Epithelial cell of prostate (primary cell): ENCODE results near the gene OSBP2.
A peak's percentile ranks its signal among the peaks of the same experiment; 100 is the strongest.

Experiments
- DNase-seq: peaks from one replicate; pipeline ENCODE4 v3.0.0-alpha.2; 2011; ENCODE audit warnings: low read depth, low spot score
- H3K27ac ChIP-seq: fragments of 450-650 bp; 2 replicates; pipeline ENCODE4 v1.5.1; 2017; ENCODE audit warnings: mild to moderate bottlenecking

The OSBP2 gene

DNA sequence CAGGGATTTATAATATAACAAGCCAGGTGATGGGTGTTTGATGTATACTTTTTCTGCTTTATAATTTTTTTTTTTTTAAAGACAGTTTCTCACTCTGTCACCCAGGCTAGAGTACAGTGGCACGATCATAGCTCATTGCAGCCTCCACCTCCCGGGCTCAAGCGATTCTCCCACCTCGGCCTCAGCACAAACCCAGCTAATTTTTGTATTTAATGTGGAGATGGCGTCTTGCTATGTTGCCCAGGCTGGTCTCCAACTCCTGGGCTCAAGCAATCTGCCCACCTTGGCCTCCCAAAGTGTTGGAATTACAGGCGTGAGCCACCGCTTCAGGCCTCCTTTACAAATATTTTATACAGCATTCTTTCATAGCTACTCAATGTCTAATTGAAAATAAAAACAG lies 225.3 kb downstream of the OSBP2 start:
- H3K27ac ChIP-seq = no peak overlapping the region
- no peak for DNase-seq

DNA sequence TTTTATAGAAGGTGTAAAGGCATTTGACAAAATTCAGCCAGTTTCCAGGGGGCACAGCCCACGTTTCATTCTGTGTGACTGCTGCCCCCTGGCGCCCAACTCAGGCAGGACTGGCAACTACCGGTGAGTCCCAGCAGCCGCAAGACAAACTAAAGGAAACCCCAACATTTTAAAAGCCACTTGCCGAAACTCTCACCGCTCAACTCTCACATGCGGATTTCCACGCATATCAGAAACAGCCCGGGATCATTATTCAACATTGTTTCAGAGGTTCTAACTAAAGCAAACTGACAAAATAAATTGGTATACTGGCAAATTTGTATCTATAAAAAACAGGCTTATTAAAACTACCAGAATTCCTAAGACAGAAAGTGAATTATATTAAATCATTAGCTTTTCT lies 225.7 kb downstream of the OSBP2 start:
- no peak overlapping the region for H3K27ac ChIP-seq
- DNase-seq = no peak

DNA sequence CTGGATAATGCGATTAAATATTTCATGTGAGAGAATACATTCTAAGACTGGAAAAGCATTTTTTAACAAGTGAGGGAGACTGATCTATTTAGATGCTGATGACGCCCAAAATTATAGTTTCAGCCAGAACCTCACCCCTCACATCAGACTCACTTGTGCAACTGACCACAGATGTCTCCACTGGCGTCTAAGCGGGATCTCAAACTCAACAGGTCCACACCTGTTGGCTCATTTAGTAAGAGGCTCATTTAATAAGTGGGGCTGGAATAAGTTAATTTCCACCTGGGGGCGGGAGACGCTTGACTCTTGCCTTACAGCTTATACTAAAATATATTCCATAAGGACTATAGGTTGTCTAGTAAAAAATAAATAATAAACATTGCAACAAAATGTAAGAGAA lies 226.4 kb downstream of the OSBP2 start:
- no peak overlapping the region for H3K27ac ChIP-seq
- DNase-seq = peak; percentile 24

DNA sequence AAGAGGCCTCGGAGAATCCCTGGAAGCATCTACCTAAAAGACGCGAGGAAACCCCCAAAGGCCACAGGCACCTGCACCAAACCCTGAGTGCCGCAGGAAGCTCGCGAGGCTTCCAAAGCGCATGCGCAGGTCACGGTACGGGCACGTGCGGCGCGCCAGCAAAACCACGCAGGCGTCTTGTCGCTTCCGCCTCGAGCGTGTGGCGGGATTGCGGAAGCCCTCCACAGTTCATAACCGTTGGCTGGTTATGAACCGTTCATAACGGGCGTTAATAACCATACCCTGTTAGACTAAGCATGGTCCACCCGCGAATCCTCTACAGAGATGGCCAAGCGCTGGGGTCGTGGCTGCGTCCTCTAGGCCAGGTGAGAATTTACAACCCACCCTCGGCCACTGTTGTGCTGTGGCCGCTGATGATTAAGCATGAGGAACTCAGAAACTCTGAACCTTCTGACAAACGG lies 227.5 kb downstream of the OSBP2 start:
- no peak overlapping the region for H3K27ac ChIP-seq

DNA sequence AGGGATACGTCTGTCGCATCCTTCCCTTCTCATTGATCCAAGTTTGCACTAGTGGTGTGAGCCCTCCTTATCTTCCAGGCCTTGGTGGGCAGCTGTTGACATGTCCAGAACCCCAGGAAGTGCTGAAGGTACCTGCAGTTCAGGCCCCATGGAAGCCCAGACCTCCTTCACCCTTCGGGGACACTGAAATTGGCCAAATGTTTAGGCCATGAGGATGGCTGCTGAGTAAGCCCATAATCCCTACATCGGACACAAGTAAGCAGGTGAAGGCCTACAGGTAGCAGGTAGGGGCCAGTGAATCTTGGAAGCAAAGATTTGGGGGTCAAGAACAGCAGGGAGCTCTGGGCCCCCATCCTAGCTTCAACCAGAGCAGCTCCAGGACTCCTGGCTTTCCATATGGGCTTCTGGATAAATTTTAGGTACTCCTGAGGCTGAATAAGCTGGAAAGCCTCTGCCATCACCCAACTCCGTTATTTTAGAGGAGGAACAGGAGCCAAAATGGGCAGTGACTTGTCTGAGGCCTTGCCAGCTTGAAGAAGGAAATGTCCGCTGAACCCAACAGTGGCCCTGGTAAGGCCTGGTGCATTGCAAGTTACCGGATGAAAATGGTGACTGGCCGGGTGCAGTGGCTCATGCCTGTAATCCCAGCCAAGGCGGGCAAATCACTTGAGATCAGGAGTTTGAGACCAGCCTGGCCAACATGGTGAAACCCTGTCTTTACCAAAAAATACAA lies 228.7 kb downstream of the OSBP2 start:
- H3K27ac ChIP-seq = no peak overlapping the region

More for the DNA sequence above, 227.5 kb downstream of the OSBP2 start:
- DNase-seq = no peak

DNA sequence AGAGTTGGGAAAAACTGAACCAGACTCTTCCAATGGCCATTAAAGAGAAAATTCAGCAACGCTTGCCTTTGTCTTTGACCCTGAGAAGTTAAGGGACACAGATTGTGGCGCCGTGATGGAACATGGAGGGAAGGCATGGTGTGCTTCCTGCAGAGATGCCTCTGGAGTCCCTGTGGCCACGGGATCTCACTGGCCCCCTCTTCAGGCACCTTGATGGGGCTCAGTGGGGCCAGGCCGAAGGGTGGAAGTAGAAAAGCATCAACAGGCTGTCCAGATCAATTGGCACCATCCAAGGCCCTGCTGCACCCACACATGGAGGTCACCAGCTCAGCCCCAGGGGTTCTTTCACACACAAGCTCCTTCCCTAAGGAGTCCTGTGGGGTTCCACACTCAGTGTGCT lies 231.0 kb downstream of the OSBP2 start:
- no peak overlapping the region for H3K27ac ChIP-seq
- no peak for DNase-seq

More for the DNA sequence above, 228.7 kb downstream of the OSBP2 start:
- DNase-seq = no peak

DNA sequence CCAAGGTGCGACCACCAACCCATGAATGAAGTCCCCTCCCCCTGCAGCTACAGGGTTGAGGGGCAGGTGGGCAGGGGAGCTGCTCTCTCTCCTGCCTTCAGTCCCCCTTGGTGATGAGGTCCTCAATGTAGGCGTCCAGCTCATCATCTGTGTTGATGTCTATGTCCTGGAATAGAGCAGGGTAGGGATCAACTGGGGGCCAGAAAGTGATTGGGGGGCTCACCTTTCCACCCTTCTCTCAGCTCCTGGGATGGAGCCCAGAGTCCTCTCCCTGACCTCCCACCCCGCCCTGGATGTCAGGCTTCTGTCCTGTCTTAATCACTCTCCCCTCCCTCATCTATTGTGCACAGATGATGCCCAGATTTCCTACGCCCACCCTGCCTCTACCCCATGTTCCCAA lies 232.0 kb downstream of the OSBP2 start:
- DNase-seq = no peak
- H3K27ac ChIP-seq = no peak overlapping the region

DNA sequence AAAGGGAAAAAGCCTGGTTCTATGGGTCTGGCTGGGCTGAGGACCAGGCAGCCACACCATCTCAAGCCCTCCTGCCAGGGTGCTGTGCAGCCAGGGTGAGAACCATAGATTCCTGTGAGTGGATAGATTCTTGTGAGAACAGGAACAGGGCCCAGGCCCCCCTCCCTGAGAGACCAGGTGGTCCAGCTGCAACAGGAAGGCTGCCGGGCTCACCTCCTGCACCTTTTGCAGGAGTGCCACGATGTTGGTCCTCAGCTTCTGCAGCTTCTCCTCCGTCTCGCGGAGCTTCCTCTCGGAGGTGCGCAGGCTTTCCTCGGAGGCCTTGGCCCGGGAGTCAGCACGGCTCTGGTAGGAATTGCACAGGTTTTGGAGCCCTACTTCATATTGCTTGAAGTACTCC lies 233.1 kb downstream of the OSBP2 start:
- no peak for DNase-seq
- no peak overlapping the region for H3K27ac ChIP-seq

DNA sequence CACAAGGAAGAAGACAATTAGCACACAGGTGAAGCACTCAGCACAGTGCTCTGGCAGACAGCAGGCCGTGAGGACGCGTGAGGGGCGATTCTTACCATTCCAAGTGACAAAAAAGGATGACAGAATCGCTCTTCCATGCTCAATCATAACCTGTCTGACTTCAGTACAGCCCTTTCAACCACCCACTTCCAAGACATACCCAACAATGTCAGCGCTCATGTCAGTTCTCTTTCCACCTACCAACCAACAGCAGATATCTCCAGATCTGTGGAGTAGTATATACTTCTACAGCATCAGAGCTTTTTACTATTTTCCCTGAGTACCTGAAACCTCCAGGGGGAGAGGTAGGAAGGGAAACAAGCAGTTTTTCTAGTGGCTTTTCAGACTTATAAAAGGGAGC lies 233.7 kb downstream of the OSBP2 start:
- DNase-seq = no peak
- H3K27ac ChIP-seq = no peak overlapping the region

DNA sequence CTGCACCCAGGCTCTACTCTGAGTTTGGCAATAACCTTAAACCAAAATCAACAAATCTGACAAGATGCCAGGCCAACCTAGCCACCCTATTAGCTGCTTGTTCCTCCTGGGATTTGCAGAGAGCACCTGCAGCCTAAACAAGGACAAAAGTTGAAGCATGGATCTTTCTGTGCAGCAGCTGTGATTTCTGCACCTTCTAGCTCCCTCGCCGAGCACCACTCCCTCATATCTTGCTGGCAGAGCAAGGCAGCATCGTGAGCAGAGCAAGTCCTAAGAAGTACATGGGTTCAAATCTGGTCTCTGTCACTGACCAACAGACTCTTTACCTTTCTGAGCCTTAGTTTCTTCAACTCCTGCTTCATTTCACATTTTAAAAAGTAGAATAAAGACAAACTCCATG lies 235.6 kb downstream of the OSBP2 start:
- H3K27ac ChIP-seq = no peak overlapping the region
- no peak for DNase-seq

DNA sequence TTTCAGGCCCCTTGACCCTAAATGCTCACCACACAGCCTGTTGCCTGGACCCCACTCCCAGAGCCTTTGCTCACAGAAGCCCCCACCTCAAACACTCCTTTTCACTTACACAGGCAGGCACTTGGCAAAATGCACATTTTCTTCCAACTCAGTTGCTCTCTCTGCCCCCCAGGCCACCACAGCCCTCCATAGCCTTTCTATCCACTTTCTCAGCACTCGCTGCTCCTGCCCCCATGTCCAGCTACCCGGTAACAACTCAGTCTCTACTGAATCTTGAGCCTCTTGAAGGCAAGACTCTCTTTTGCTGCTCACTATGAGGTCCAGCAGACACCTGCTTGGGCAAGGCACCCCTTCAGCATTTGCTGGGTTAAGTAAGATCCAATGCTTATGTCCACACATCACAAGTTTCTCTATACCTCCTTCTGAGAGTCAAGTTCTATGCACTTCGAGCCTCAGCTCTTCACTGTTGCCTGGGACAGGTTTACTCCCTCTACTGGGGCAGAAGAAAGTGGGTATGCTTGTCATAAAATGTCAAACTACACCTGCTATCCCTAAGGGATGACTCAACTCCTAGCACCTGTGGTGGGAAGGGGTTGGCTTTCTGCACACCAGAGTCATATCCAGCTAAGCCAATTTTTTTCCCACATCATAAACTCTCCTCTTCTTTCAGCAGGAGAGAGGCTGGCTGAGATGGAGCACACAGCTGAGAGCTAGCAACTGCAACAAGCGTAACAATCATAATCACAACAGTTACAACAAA lies 237.0 kb downstream of the OSBP2 start:
- DNase-seq = no peak
- no peak overlapping the region for H3K27ac ChIP-seq

DNA sequence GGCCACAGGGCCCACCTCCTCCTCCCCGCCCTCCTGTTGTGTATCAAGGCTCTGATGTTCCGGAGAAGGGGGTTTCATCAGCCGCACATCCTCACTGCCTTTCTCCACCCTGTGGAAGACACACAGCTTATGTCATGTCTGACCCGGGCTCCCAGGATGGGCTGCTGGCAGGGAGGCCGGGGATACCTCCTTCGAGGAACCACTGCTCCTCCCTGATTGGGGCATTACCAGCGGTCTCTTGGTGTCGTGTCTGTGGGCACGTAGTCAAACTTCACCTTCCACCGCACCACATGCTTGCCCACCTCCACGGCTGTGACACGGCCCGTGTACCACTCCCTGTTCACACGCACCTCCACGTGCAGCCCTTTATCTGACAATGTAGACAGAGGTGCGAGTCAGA lies 238.0 kb downstream of the OSBP2 start:
- no peak overlapping the region for H3K27ac ChIP-seq
- DNase-seq = no peak

DNA sequence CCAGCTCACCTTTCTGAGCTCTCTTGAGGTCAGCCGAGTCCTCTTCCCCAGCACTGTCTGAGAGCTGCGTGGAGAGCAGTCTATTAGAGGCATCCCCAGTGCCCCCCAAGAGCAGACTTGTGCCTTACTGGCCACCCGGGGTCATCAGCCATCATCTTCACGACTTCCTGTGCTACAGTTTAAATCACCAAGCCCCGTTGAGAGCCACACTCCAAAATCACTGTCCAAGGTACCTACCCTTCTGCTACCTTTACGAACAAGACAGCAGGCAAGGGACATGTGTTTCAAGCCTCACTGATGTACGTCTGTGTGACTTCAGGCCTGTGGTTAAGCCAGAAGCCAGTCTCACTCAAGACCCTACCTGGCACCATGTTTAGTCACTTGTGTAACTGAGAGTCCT lies 238.8 kb downstream of the OSBP2 start:
- no peak overlapping the region for H3K27ac ChIP-seq
- DNase-seq = no peak

DNA sequence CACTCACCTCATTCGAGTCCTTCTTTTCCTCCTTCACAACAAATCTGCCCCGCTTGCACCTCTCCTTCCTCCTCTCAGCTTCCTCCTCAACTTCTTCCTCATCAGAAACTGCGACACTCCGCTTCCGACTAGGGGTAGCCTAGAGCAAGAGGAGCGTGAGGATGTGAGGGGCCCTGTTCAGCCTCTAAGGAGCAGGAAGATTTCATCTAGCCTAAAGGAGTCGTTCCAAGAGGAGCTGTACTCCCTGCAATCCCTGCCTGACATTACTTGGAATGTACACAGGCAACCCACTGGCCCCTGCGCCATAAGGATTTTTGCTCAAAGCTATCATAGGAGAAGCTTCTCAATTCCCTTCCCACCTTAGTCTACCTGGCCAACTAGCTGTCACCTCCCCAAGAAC lies 239.4 kb downstream of the OSBP2 start:
- H3K27ac ChIP-seq = no peak overlapping the region
- DNase-seq = no peak

DNA sequence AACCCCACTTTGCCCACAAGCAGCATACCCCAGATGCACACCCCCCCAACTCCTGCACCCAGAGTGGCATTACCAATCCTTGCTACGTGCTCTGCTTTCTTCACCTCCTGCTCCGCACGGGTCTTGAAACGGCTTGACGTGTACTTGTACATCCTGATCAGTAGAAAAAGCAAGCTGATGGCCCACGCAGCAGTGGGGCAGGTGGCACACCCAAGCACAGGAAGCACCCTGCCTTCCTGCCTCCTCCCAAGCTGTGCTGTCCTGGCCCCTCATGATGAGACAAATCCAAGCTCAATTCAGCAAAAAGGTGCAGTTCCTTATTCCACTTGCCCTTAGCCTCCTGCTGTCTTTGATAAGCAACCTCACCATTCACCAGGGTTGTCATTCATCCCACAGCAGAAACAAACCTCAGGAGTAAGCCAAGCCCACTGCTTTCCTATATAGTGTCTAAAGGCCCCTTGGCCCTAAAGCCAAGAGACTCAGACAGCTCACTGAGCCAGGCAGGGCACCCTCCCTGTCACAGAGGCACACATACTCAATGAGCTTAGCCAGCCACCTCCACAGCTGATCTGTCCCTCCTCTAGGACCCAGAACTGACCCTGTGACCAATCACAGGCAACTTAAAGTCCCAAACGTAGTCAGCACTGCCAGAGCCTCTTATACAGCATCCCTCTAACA lies 246.2 kb downstream of the OSBP2 start:
- DNase-seq = no peak
- no peak overlapping the region for H3K27ac ChIP-seq

DNA sequence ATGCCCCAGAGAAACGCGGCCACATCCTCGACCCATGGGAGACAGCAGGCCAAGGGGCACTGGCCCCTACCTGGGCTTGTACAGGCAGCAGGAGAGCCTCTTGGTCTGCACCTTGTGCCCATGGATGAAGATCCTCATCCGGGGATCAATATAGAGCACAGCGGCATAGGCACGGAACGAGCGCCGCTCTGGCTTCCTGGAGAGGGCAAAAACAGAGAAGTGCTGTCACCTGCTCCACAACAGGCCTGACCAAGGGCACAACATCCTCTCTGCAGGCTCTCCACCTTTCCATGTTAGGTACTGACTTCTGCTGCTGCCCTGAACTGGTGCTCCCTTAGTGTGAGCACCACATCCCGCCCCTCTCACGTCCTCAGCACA lies 246.7 kb downstream of the OSBP2 start:
- no peak for DNase-seq
- H3K27ac ChIP-seq = no peak overlapping the region

DNA sequence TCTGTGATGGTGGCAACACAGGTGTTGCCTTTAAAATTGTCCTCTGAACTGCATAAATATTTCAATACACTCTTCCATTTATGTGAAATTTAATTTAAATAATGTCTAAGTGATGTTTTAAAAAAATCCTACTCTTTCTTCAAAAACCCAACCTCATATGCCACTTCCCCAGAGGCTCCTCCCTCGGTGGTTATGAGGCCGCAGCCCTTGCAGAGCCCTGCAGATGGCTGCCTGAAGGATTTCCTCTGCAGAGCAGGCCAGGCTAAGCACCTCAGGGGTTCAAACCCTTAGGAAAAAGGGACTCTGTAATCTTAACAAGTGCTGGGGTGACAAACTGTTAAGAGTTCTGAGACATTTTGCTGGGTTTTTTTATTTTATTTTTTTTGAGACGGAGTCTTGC lies 248.7 kb downstream of the OSBP2 start:
- DNase-seq = no peak
- H3K27ac ChIP-seq = no peak overlapping the region

DNA sequence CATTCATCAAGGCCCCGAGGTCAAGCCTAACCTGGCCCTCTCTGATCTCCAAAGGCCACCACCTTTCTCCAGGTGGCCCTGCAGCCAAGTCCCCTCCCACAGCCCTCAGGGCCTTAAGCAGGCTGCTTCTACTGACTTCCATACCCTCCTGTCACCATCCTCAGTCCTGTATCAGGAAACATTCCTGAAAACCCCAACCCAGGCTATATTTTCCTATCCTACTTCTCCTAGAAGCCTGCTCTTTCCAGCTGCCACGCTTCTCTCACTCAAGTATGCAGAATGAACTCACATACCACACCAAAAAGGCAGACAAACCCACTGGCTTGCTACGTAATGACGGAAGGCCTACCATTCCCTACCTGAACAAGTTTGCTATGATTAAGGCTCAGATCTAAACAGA lies 250.3 kb downstream of the OSBP2 start:
- H3K27ac ChIP-seq = peak overlapping the region; percentile 69
- DNase-seq = no peak

DNA sequence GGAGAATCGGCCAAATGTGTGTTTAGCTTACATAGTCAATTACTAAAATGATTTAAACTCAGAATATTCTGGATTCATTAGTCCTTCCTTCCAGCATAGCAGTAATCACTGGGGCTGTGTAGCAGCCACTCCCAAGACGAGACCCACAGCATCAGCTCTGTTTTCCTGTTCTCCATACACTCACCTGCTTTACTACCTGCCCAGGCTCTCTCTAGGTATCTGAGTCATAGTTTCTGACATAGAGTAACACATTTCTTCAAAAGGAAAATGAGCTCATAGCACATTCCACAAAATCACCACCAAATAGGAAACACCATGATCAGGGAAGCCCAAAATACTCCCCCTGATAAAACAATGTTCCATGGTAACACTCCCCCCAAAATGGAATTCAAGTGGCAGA lies 251.0 kb downstream of the OSBP2 start:
- peak overlapping the region; percentile 69 for H3K27ac ChIP-seq
- peak; percentile 82 for DNase-seq

DNA sequence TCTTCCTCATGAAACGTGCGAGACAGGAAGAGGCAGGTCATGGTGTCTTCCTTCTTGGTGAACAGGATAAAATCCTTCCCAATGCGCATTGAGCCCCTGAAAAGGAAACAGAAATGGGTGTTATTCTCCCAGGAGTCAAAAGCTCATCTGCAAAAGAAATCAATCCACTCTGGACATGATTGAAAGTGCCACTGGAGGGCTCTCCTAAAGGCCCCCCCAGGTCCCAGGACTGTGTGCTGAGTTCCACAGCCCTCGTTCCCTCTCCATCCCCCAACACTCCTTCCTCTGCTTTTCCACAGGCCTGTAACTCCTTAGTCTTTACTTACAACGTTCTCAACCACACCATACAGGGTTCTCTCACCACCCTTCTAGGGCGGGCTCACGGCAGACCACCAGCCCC lies 251.7 kb downstream of the OSBP2 start:
- no peak for DNase-seq
- H3K27ac ChIP-seq = peak overlapping the region; percentile 69

DNA sequence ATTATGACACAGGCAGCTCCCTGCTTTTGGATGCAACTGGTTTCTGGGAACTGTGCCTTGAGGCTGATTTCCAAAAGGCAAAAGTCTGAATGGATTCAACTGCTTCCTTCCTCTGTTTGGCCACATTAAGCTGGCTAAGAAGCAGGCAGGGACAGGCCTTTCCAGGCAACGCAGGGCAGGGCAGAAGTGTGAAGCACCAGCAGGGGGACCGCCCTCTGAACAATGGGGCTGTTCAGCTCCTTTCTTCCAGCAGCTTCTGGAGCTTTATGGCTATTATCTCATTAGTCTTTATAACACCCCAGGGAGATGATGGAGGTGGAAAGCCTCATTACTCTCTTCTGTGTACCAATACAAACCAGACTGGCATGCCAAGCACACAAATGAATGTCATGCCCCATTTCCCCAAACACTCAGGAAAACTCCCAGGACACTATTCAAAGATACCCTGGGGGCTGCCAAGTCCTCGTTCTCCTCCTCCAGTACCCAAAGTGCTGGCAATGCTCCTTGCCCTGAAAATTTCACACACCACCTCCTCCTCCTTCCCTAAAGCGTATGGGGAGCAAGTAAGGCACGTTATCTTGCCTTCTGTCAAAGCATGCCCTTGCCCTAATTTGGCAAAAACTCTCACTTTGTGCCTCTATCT lies 252.6 kb downstream of the OSBP2 start:
- DNase-seq = peak; percentile 70
- H3K27ac ChIP-seq = peak overlapping the region; percentile 69
